Ectodermal cell (in vitro differentiated cells): Measurements from ENCODE around the gene PDE10A.

Experiments used
- H3K27ac ChIP-seq: 2 replicates; pipeline ENCODE4 v1.7.0; 2013; ENCODE audit warnings: mild to moderate bottlenecking, low read depth, low read length; ENCODE audit not compliant: insufficient read depth, poor library complexity, severe bottlenecking
- H3K27me3 ChIP-seq: 2 replicates; pipeline ENCODE4 v1.7.0; 2013; ENCODE audit warnings: mild to moderate bottlenecking, low read length; ENCODE audit not compliant: insufficient read depth, control insufficient read depth, poor library complexity, severe bottlenecking
- H3K36me3 ChIP-seq: one replicate; pipeline ENCODE4 v1.7.0; 2013; ENCODE audit warnings: low read length; ENCODE audit not compliant: control insufficient read depth, insufficient read depth
- H3K4me1 ChIP-seq: one replicate; pipeline ENCODE4 v1.7.0; 2013; ENCODE audit warnings: low read length; ENCODE audit not compliant: control insufficient read depth, insufficient read depth
- H3K4me3 ChIP-seq: 2 replicates; pipeline ENCODE4 v1.7.0; 2013; ENCODE audit warnings: low read depth, low read length, control low read depth; ENCODE audit not compliant: insufficient read depth
- H3K9me3 ChIP-seq: 2 replicates; pipeline ENCODE4 v1.7.0; 2013; ENCODE audit warnings: mild to moderate bottlenecking, low read length, moderate library complexity; ENCODE audit not compliant: control insufficient read depth
- WGBS, 2 experiments: methylation state at CpG; one replicate each; pipeline ENCODE4 v1.1.7; 2013; ENCODE audit warnings: missing lambda C conversion rate in 2 of 2; 5-methylcytosine and 5-hydroxymethylcytosine counted together

Gene PDE10A

DNA sequence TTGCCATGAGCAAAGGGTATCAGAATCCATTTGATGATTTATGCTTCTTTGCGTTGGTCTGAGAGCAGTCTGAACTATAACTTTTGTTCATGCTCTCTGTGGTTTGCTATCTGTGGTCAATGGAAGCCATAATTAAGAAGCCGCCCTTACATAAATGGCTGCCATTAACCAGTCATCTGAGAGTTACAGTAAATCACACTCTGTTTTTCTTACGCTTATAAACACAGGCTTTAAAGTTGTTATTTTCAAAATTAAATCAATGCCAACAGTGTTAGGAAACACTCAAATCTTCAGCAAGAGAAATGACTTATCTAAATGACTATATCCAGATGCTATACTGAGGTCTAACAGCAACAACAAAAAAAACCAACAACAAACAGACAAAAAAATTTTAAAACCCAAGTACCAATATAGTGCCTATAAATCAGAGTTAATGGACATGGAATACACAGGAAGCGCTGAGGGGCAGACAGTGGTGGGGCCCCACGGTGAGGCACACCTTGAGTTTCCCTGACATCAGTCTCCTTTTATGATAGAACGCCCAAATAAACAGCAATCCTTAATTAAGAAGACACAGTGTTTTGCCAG lies 245.7 kb downstream of the PDE10A start:
- no peaks in the 10 kb centered on the region for H3K27me3 ChIP-seq
- H3K4me1 ChIP-seq, result no peaks in the 10 kb centered on the region
- H3K9me3 ChIP-seq, result no peaks in the 10 kb centered on the region
- no peak overlapping the region for H3K4me3 ChIP-seq
- H3K36me3 ChIP-seq, result no peaks in the 10 kb centered on the region
- H3K27ac ChIP-seq, result no peak overlapping the region
- 90 to 92% methylated on average over 6 of the region's 6 CpGs for WGBS, 2 experiments

DNA sequence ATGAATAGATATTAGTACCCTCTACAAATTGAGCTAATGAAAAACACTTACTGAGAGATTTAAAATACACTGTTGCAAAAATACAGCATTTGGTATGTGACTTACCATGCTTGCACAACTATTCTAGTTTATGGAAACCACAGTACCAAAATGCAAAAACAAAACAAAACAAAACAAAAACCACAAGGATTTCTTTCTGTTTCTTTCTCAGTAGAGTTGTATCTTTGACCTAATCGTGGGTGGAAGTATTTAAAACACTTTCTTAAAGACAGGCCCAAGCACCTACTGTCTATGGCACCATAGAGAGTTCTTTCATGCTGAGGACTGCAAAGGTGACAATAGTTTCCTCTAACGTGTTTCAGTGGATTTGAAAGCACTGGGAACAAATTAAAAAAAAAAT lies 258.3 kb downstream of the PDE10A start:
- Histone ChIP-seq H3K27ac (no peak overlapping the region), H3K9me3 (no peaks in the 10 kb centered on the region), H3K27me3 (no peaks in the 10 kb centered on the region), H3K4me3 (no peak overlapping the region), H3K4me1 (no peaks in the 10 kb centered on the region), H3K36me3 (no peaks in the 10 kb centered on the region)
- 45 to 50% methylated on average over 2 of the region's 2 CpGs for WGBS, 2 experiments

DNA sequence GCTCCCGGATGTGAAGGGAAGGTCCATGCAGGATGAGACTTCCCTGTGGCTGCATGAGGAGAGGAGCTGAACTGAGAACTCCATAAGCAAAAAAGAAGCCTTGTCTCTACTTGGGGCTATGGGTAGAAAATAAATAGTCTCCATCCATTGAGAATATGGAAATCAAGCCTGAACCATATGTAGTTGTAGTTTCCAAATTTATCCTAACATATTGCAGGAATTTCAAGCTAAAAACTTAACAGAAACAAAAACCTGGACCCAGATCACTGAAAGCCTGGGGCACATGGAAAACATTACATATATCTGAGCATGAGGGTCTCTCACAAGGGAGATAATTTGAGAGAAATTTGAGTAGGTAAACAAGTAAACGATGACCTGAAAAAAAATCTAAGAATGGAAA lies 258.7 kb downstream of the PDE10A start:
- H3K9me3 ChIP-seq, result no peaks in the 10 kb centered on the region
- H3K4me3 ChIP-seq, result no peak overlapping the region
- 92 to 95% methylated on average over 1 to 2 of the region's 2 CpGs for WGBS, 2 experiments
- H3K36me3 ChIP-seq, result no peaks in the 10 kb centered on the region
- no peak overlapping the region for H3K27ac ChIP-seq
- no peaks in the 10 kb centered on the region for H3K4me1 ChIP-seq
- H3K27me3 ChIP-seq, result no peaks in the 10 kb centered on the region

DNA sequence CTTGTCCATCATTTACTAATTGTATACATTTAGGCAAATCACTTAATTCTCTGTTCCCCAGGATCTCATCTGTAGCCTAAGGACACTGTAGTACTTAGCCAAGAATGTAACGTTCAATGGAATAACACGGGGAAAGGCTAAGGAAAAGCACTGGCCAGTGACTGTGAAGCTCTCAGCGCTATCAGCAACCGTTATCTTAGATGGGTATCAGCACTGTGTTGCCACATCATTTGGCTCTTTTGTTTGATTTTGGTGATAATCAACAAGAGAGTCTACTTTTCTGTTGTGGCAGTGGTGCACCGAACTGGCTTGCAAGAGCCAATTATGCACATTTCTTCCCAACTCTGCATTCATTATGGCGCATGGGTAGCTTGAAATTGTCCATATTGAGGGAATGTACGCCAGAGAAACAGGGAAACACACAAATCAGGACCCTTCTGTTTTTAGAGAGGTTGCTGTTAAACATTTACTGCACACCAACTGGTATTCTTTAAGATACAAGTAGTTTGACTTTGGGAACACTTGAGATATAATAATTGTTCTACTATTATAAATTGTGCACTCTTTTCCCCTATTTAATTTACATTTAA lies 259.9 kb downstream of the PDE10A start:
- H3K27ac ChIP-seq, result no peak overlapping the region
- no peaks in the 10 kb centered on the region for H3K36me3 ChIP-seq
- H3K9me3 ChIP-seq, result no peaks in the 10 kb centered on the region
- 90 to 95% methylated on average over 7 of the region's 7 CpGs for WGBS, 2 experiments
- H3K4me3 ChIP-seq, result no peak overlapping the region
- H3K4me1 ChIP-seq, result no peaks in the 10 kb centered on the region
- H3K27me3 ChIP-seq, result no peaks in the 10 kb centered on the region

DNA sequence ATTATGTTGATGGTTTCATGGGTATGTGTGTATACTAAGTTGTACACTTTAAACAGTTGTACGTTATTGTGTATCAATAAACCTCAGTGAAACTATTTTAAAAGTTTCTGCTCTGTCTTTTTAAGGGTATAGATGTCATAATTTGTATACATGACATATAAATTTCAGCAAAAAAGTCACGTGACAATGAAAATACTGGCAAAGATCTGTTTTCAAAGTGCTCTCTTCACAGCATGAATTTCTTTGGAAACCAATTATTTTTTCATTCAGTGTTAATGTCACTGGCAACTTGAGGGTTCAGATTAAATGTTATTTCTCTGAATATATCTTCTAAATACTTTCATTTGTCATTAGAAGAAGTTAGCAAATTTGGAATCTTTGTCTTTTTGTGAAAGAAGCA lies 261.9 kb downstream of the PDE10A start:
- WGBS, 2 experiments, result 89 to 98% methylated on average over 1 to 2 of the region's 2 CpGs
- no peaks in the 10 kb centered on the region for H3K27me3 ChIP-seq

DNA sequence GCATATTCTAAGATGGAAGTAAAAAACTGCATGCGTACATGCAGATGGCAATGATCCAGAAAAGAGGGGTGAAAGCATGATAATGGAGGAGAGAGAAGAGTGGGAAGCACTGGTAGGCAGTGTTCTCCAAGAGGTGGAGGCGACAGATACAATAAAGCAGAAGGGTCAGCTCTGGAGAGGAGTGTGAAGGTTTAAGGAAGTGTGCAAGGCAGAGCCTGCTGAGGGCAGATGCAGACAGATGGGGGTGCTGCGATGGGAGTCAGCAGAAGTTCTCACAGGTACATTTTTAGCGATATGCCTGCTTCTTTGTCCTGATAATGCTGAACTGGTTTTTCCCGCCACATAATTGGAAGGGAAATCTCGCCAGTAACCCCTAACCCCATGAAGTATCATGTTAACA lies 272.6 kb downstream of the PDE10A start:
- Histone ChIP-seq H3K4me1 (no peaks in the 10 kb centered on the region), H3K4me3 (no peak overlapping the region), H3K9me3 (no peaks in the 10 kb centered on the region), H3K36me3 (no peaks in the 10 kb centered on the region), H3K27me3 (no peaks in the 10 kb centered on the region), H3K27ac (no peak overlapping the region)
- WGBS, 2 experiments, result 90 to 94% methylated on average over 6 of the region's 6 CpGs

More for the DNA sequence above, 261.9 kb downstream of the PDE10A start:
- H3K4me1 ChIP-seq, result no peaks in the 10 kb centered on the region
- H3K36me3 ChIP-seq, result no peaks in the 10 kb centered on the region
- H3K4me3 ChIP-seq, result no peak overlapping the region
- H3K9me3 ChIP-seq, result no peaks in the 10 kb centered on the region
- H3K27ac ChIP-seq, result no peak overlapping the region

DNA sequence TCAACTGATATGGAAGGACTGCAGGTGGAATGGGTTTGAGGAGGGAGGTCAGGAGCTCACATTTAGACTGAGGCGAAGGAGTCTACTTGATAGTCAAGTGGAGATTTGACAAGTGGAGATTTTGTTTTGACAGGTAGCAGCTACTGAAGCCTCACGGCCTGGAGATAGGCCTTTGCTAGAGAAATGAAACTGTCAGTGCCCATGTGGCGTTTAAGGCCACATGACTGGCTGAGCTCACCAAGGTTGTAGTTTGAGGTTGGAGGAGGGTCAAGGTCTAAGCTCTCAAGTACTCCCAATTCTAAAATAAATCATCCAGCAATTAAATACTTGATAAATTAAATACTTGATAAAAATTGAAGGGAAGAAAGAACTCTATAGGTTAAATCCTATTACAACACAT lies 273.5 kb downstream of the PDE10A start:
- Histone ChIP-seq H3K36me3 (no peaks in the 10 kb centered on the region), H3K27ac (no peak overlapping the region), H3K4me1 (no peaks in the 10 kb centered on the region), H3K9me3 (no peaks in the 10 kb centered on the region), H3K27me3 (no peaks in the 10 kb centered on the region), H3K4me3 (no peak overlapping the region)
- WGBS, 2 experiments, result 60 to 61% methylated on average over 3 of the region's 3 CpGs

DNA sequence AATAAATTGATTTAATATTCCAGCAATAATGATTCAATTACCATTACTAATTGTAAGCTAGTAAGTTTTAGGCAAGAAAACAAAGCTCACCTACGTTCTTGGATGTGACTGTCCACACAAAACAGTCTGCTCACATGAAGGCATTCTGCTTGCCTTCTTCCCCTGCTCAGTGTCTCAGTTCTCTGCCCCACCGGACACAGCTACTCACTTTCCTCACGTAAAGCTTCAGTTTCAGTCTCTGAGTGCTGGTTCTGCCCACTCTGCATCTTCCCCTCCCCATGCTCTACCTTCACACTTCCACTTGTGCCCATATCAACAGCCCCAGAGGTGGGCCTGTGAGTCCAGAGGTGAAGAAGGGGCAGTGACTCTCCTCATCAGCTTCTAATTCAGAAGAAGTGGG lies 279.7 kb downstream of the PDE10A start:
- Histone ChIP-seq H3K4me3 (no peak overlapping the region), H3K27me3 (no peaks in the 10 kb centered on the region), H3K36me3 (no peaks in the 10 kb centered on the region), H3K4me1 (no peaks in the 10 kb centered on the region), H3K27ac (no peak overlapping the region), H3K9me3 (no peaks in the 10 kb centered on the region)
- 89 to 96% methylated on average over 3 of the region's 3 CpGs for WGBS, 2 experiments

DNA sequence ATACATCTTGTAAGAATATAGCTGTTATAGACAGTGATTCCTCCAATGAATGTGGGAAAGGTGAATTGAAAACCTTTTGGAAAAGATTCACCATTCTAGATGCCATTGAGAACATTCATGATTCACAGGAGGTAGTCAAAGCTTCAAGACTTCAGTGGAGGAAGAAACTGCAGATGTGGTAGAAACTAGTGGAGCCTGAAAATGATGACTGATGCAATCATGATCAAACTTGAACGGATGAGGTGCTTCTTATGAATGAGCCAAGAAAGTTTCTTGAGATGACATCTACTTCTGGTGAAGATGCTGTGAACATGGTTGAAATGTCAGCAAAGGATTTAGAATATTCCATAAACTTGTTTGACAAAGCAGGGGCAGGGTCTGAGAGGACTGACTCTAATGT lies 286.9 kb downstream of the PDE10A start:
- 92 to 93% methylated on average over 1 of the region's 1 CpG for WGBS, 2 experiments

DNA sequence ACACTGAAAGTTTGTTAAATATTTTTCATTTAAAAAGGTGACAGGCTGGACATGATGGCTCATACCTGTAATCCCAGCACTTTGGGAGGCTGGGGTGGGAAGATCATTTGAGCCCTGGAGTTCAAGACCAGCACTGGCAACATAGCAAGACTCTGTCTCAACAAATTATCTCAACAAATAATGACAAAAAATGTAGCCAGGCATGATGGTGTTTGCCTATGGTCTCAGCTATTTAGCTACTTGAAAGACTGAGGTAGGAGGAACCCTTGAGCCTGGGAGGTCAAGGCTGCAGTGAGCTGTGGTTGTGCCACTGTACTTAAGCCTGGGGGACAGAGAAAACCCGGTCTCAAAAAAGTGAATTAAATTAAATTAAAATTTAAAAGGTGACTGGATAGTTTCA lies 297.7 kb downstream of the PDE10A start:
- Histone ChIP-seq H3K4me3 (no peak overlapping the region), H3K27ac (no peak overlapping the region), H3K36me3 (no peaks in the 10 kb centered on the region), H3K4me1 (no peaks in the 10 kb centered on the region), H3K9me3 (no peaks in the 10 kb centered on the region), H3K27me3 (no peaks in the 10 kb centered on the region)
- 86 to 100% methylated on average over 1 of the region's 1 CpG for WGBS, 2 experiments

More for the DNA sequence above, 286.9 kb downstream of the PDE10A start:
- no peak overlapping the region for H3K27ac ChIP-seq
- H3K36me3 ChIP-seq, result no peaks in the 10 kb centered on the region
- no peaks in the 10 kb centered on the region for H3K4me1 ChIP-seq
- H3K27me3 ChIP-seq, result no peaks in the 10 kb centered on the region
- H3K9me3 ChIP-seq, result no peaks in the 10 kb centered on the region
- no peak overlapping the region for H3K4me3 ChIP-seq
